IPS-15b (cell line): ENCODE results near the gene CFAP92.
"Not testable (repeated sequence)": the region's sequence is repeated elsewhere in the genome, so short reads cannot be mapped to it uniquely, and the experiment has no call there.

Experiments
- H3K27me3 ChIP-seq: one replicate; pipeline ENCODE4 v1.6.1; 2013; ENCODE audit warnings: low read length; ENCODE audit not compliant: control insufficient read depth, insufficient read depth
- H3K36me3 ChIP-seq: one replicate; pipeline ENCODE4 v1.6.1; 2013; ENCODE audit warnings: low read length; ENCODE audit not compliant: control insufficient read depth, insufficient read depth
- H3K4me1 ChIP-seq: one replicate; pipeline ENCODE4 v1.6.1; 2013; ENCODE audit warnings: mild to moderate bottlenecking, low read length; ENCODE audit not compliant: control insufficient read depth, insufficient read depth
- H3K4me3 ChIP-seq: one replicate; pipeline ENCODE4 v1.5.1; 2013; ENCODE audit warnings: low read depth, low read length
- H3K9ac ChIP-seq: one replicate; pipeline ENCODE4 v1.6.1; 2013; ENCODE audit warnings: low read depth, mild to moderate bottlenecking, low read length
- H3K9me3 ChIP-seq: one replicate; pipeline ENCODE4 v1.6.1; 2013; ENCODE audit warnings: mild to moderate bottlenecking, low read length; ENCODE audit not compliant: control insufficient read depth, insufficient read depth

Gene CFAP92

GRCh38 chr3:128945041-128945877, 48.6 kb downstream of the CFAP92 start:
- Histone ChIP-seq H3K4me3 (no peak overlapping the region), H3K9me3 (no peaks in the 10 kb centered on the region), H3K4me1 (no peaks in the 10 kb centered on the region), H3K27me3 (no peaks in the 10 kb centered on the region), H3K9ac (no peak overlapping the region), H3K36me3 (no peaks in the 10 kb centered on the region)

DNA sequence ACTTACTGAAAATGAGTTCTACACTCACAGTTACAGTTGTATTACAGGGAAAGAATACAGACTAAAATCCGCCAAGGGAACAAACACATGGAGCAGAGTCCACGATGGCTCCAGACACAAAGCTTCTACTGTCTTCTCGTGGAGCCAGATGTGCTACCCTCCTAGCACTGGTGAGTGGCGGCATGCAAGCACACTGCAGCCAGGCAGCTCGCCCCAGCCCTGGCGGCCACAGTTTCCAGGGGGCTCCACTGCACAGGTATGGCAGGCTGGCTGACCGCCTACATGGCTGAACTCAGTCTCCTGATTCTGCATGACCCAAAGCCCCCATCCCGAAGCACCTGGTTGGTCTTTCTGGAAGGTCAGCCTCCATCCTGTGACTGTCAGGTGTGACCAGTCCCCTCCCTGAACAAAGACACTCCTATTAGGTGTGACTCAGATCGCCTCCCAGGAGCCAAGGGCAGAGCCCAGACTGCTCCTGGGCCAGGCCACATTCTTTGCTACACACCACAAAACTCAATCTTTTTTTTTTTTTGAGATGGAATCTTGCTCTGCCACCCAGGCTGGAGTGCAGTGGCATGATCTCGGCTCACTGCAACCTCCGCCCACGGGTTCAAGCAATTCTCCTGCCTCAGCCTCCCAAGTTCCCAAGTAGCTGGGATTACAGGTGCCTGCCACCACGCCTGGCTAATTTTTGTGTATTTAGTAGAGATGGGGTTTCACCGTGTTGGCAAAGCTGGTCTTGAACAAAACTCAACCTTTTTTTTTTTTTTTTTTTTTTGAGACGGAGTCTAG, 51.5 kb downstream of the CFAP92 start:
- Histone ChIP-seq H3K9ac (no peak overlapping the region), H3K27me3 (no peaks in the 10 kb centered on the region), H3K4me3 (no peak overlapping the region), H3K4me1 (no peaks in the 10 kb centered on the region), H3K36me3 (no peaks in the 10 kb centered on the region), H3K9me3 (no peaks in the 10 kb centered on the region)

DNA sequence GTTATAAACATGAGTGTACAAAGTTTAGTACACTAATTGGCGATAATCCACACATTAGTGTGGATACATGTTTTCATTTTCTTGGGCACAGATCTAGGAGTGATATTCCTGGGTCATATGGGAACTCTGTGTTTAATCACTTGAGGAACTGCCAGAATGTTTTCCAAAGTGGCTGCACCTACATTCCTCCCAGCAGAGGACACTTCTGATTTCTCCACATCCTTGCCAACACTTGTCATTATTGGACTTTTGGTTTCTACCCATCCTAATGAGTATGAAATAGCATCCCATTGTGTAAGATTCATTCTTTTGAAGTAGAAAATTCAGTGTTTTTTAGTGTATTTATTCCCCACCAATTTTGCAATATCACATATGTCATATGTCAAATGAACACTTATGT, 53.6 kb downstream of the CFAP92 start:
- H3K4me1 ChIP-seq, result no peaks in the 10 kb centered on the region
- no peak overlapping the region for H3K9ac ChIP-seq
- H3K4me3 ChIP-seq, result no peak overlapping the region
- H3K27me3 ChIP-seq, result no peaks in the 10 kb centered on the region
- no peaks in the 10 kb centered on the region for H3K9me3 ChIP-seq
- no peaks in the 10 kb centered on the region for H3K36me3 ChIP-seq

GRCh38 chr3:128936341-128936740, 57.5 kb downstream of the CFAP92 start:
- Histone ChIP-seq H3K9me3 (no peaks in the 10 kb centered on the region), H3K27me3 (no peaks in the 10 kb centered on the region), H3K9ac (no peak overlapping the region), H3K4me3 (no peak overlapping the region), H3K4me1 (no peaks in the 10 kb centered on the region), H3K36me3 (no peaks in the 10 kb centered on the region)

DNA sequence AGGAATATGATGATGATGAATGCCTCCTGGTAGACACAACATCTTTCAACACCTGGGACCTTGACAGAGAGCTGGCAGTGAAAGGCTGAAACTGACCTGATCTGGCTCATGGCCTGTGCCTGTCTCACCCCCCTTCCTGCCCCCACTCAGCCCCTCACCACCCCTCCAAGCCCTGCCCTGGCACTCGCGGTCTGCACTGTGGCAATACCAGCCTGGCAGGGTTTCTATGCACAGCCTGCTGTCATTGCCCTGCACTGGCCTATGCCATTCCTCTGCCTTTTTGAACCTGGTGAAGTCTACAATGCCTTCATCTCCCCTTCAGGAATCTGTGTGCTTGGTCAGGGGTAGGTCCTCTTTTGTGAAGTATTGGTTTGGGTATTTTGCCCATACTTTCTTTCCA, 58.0 kb downstream of the CFAP92 start:
- Histone ChIP-seq H3K36me3 (no peaks in the 10 kb centered on the region), H3K4me3 (no peak overlapping the region), H3K27me3 (no peaks in the 10 kb centered on the region), H3K4me1 (no peaks in the 10 kb centered on the region), H3K9me3 (no peaks in the 10 kb centered on the region), H3K9ac (no peak overlapping the region)

GRCh38 chr3:128933922-128934253, 60.0 kb downstream of the CFAP92 start:
- H3K9ac ChIP-seq, result no peak overlapping the region
- no peaks in the 10 kb centered on the region for H3K9me3 ChIP-seq
- H3K4me3 ChIP-seq, result no peak overlapping the region
- H3K4me1 ChIP-seq, result no peaks in the 10 kb centered on the region
- H3K27me3 ChIP-seq, result no peaks in the 10 kb centered on the region
- H3K36me3 ChIP-seq, result no peaks in the 10 kb centered on the region

DNA sequence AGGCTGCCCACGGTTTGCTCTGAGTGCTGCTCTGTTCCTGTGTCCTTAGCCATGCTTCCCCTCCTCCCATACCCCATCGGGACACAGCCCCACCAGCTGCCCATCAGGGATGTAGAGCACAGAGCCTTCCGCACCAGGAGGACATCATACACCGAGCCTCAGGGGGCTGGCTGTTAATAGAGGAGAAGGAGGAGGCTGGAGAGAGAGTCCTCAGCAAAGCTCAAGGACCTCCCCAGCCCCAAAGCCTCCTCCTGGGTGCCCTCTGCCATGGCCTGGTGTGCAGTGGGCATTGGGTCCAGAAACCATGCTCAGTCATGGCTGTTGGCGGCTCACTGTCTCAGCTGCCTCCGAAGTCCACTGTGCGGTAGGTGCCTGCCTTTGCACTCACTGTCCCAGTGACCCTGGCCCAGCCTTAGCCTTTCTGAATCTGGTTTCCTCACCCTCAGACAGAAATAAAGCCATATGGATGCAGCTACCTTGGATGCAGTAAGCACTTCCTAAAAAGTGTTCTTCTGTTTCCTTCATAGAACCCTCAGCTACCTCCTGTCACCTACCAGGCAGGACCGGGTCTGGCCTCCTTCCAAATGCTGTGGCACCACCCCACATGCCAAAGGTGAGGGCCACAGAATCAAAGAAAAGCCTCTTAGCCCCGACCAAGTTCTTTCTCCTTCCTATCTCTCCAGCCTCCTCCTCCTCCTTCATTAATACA, 60.5 kb downstream of the CFAP92 start:
- Histone ChIP-seq H3K27me3 (no peaks in the 10 kb centered on the region), H3K4me1 (no peaks in the 10 kb centered on the region), H3K9me3 (no peaks in the 10 kb centered on the region), H3K36me3 (no peaks in the 10 kb centered on the region), H3K4me3 (no peak overlapping the region), H3K9ac (no peak overlapping the region)

- Histone ChIP-seq H3K36me3 (no peaks in the 10 kb centered on the region), H3K9ac (no peak overlapping the region), H3K27me3 (no peaks in the 10 kb centered on the region), H3K9me3 (no peaks in the 10 kb centered on the region), H3K4me3 (no peak overlapping the region), H3K4me1 (no peaks in the 10 kb centered on the region)
Observed at GRCh38 chr3:128932516-128933212, 61.2 kb downstream of the CFAP92 start.

DNA sequence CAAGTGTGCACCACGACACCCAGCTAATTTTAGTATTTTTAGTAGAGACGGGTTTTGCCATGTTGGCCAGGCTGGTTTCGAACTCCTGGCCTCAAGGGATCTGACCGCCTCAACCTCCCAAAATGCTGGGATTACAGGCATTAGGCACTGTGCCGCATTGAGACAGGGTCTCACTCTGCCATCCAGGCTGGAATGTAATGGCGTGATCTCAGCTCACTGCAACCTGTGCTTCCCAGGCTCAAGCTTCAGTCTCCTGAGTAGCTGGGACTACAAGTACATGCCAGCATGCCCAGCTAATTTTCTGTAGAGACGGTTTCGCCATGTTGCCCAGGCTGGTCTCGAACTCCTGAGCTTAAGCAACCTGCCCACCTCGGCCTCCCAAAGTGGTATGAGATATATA, 62.8 kb downstream of the CFAP92 start:
- no peaks in the 10 kb centered on the region for H3K36me3 ChIP-seq
- H3K9me3 ChIP-seq, result no peaks in the 10 kb centered on the region
- no peaks in the 10 kb centered on the region for H3K27me3 ChIP-seq
- H3K4me1 ChIP-seq, result no peaks in the 10 kb centered on the region
- H3K4me3 ChIP-seq, result no peak overlapping the region
- H3K9ac ChIP-seq, result no peak overlapping the region

DNA sequence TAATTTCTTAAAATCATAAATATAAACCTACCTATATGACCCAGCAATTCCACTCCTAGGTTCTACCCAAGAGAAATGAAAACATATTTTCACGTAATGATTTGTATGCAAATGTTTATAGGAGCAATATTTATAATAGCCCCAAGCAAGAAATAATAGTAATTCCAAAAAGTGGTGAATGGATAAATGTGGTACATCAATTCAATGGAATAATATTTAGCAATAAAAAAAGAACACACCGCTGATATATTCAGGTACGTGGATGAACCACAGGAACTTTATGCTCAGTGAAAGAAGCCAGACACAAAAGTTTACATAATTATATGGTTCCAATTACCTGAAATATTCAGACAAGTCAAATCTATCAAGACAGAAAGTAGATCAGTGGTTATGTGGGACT, 64.5 kb downstream of the CFAP92 start:
- Histone ChIP-seq H3K9ac (no peak overlapping the region), H3K27me3 (no peaks in the 10 kb centered on the region), H3K4me1 (no peaks in the 10 kb centered on the region), H3K36me3 (no peaks in the 10 kb centered on the region), H3K9me3 (no peaks in the 10 kb centered on the region), H3K4me3 (no peak overlapping the region)

GRCh38 chr3:128923986-128924385, 69.9 kb downstream of the CFAP92 start:
- not testable (repeated sequence) for H3K9me3 ChIP-seq, H3K9ac ChIP-seq, H3K4me1 ChIP-seq, H3K4me3 ChIP-seq, H3K36me3 ChIP-seq, H3K27me3 ChIP-seq
